DMS53 treated with DMSO at 0.1 percent for 48 hours (cell line): Measurements from ENCODE around the gene PTPRR.
A peak's percentile ranks its signal among the peaks of the same experiment; 100 is the strongest.

Experiments used
- DNase-seq: peaks from one replicate; lab custom pipeline; 2025; ENCODE audit not compliant: unreplicated experiment; lab: John Stamatoyannopoulos, UW

PTPRR gene

DNA sequence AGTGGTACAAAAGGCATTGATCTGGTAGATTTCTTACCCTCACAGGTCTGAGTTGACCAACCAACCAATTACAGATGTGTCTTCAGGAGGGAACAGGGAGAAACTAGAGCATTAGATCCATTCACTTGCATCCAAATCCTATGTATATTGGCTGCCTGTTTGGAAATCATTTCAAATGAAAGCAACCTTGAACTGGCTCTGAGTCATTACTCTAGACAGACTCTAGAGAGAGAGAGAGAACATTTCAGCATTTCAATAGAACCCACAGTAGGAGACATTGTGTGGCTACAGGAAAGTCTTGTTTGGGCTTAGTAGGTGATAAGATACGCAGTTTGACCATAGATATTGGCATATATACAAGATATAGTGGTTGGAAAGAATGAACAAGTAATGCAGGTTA lies 114.5 kb downstream of the PTPRR start:
- DNase-seq = no peak

DNA sequence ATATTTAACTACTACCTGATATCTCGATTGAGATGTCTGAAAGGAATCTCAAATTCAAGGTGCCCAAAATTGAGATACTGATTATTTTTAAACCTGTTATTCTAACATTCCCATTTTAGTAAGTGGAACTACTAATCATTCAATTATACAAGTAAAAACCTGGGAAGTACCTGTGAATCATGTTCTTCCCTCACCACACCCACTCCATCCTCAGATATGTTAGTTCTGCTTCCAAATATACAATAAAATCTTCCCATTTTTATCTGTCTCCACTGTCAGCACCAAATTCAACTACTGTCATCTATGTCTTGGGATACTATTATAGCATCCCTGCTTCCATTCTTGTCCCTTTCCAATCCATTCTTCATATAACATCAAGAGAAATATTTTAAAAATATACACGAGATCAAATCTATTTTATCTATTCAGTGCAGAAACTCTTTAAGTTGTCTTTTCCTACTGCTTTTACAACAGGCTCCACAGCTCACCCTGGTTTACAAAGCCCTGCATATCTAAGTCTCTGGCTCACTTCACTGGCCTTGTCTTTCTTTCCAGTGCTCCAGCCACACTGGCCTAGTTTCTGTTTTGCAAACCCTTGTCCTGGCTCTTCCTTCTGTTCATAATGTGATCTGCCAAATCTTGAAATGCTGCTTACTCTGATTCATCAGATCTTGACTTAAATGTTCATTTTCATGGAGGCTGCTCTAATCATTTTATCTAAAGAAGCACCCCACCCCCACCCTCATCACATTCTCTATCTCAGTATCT lies 122.3 kb downstream of the PTPRR start:
- no peak for DNase-seq

DNA sequence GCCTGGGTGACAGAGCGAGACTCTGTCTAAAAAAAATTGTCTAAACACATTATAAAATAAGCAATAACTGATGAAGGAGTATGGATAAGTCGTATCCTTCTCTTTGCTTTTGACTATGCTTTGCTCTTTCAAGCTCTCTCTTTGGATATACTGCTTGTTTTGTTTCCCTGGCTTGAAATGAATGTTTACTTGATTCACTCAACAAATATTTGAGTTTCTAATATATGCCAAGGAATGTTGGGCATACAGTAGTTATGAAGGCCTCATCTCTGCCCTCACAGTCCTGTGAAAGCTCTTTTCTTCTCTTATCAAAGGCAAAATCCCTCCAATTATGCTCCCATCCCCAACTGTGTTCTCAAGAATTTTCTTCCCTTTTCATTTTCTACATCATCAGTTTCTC lies 123.5 kb downstream of the PTPRR start:
- DNase-seq = peak; percentile 66

- DNase-seq = no peak
Observed at GRCh38 chr12:70795608-70796007, 124.9 kb downstream of the PTPRR start.

- DNase-seq = no peak
Observed at GRCh38 chr12:70794131-70794530, 126.4 kb downstream of the PTPRR start.

- DNase-seq = no peak
Observed at GRCh38 chr12:70788774-70789173, 131.8 kb downstream of the PTPRR start.

DNA sequence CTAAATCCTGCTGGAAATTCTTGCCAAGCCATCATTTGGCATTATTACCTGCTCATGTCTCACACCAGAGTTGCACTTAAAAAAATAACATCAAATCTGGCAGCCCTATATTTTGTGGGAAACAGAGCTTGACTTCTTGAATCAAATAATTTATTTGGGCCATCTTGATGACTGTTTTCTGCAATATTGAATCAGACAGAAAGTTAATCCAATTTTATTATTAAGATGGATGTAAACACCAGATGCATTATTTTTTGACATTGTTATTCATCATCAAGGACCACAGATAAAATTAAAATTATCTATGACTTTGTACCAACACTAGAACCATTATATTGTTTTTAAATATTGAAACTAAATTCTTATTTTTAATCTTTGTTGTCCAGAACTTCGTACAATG lies 132.9 kb downstream of the PTPRR start:
- no peak for DNase-seq

DNA sequence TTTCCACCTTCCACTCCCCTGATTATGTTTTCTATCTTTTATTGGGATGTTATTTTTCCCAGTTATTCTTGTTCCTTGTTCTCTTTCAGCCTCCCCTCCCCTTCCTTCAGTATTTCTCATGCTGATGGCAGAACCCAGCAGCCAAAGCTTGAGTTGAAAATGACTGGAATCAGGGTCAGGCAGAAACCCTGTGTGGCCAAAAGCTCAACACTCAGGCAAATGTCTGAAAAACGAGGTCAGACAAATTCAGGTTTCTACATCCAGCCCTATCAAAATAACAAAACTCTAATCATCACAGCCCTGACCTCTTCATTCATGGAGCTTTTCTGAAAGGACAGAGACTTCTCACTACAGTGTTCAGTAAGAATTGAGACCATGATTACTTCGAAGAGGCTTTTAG lies 134.6 kb downstream of the PTPRR start:
- no peak for DNase-seq

- DNase-seq = no peak
Observed at GRCh38 chr12:70784042-70784668, 136.4 kb downstream of the PTPRR start.

GRCh38 chr12:70783455-70783854 lies 137.1 kb downstream of the PTPRR start:
- no peak for DNase-seq

GRCh38 chr12:70779250-70779649 lies 141.3 kb downstream of the PTPRR start:
- no peak for DNase-seq

GRCh38 chr12:70774055-70774454 lies 146.5 kb downstream of the PTPRR start:
- DNase-seq = no peak

DNA sequence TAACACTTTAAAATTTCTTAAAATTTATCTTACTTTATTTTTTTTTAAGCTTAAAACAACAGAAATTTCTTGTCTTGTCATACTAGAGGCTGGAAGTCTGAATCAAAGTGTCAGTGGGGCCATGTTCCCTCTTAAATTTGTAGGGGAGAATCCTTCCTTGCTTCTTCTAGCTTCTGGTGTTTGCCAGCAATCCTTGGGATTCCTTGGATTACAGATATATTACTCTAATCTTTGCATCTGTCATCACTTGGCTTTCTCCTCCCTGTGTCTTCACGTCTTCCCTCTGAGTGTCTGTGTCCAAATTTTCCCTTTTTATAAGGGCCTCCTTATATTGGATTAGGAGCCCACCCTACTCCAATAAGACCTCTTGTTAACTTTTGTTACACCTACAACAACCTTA lies 147.7 kb downstream of the PTPRR start:
- no peak for DNase-seq

GRCh38 chr12:70771581-70771980 lies 149.0 kb downstream of the PTPRR start:
- DNase-seq = no peak

DNA sequence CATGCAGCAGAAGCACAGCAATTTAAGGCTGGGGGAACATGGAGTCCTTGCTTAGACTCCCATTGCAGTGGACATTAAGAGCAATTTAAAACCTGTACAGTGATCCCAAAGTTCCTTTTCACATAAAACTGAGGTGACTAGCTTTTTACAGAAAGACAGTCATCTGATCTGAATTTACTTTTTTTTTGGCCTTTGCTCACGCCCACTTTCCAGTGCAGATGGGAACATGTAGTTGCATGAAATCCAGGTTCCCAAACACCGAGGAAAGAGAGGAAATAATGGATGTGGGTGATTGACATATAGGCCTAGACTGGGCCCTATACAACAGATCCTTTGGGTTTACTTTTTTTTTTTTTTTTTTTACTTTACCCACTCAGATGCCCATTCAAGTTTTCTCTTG lies 156.9 kb downstream of the PTPRR start:
- DNase-seq = no peak

- no peak for DNase-seq
Observed at GRCh38 chr12:70762000-70762399, 158.5 kb downstream of the PTPRR start.

- no peak for DNase-seq
Observed at GRCh38 chr12:70759161-70759918, 161.2 kb downstream of the PTPRR start.

GRCh38 chr12:70758494-70758845 lies 162.1 kb downstream of the PTPRR start:
- no peak for DNase-seq

DNA sequence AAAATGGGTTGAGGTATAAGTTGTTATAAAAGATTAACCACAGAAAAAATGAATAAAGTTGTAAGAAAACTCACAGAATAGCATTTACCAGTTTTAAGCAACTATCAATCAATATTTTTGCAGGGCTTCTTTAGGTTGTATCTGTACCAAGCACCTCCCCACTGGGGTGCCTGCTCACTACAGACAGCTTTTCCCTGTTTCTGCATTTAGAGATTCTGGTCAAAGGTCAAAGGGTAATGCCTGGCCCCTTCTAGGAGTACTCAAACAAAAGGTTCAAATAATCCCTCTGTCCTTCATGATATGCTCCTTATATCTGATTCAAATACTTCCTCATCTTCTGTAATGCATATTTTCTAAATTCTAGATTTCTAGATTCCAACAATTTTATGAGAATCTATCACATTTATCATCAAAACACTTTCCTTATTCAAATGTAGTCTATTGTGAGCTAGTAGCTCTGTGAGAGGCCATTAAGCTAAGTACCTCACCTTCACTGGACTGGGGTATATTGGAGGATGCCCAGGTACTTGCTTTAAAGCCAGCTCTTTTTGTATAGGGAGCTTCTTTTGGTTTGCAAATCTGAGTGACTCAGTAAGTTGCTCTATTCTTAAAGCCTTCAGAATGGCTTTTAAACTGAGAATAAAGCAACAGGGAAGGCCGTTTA lies 162.6 kb downstream of the PTPRR start:
- no peak for DNase-seq

GRCh38 chr12:70756791-70757190 lies 163.7 kb downstream of the PTPRR start:
- DNase-seq = no peak

GRCh38 chr12:70756118-70756517 lies 164.4 kb downstream of the PTPRR start:
- DNase-seq = peak; percentile 2

DNA sequence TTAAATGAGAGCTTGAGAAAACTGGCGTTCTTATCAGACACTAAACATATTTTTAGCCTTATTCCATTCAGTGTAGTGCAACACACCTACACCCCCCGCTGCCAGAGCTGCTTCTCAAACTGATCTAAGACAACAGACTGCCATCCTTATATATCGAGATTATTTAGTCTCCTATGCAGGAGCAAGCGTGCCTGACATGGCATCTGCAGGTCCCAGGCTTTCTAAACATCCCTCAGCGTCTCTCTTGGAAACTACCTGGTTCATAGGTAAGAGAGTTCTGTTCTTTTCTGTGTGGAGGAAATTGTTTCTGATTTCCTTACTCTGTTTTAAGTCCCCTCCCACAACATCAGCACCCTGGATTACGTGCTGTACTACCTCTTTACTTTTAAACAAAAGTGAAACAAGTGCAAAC lies 166.2 kb downstream of the PTPRR start:
- DNase-seq = no peak
